Astrocyte of the cerebellum (primary cell): ENCODE measurements around the gene UBAC2.

Experiments used
- DNase-seq: peaks from one replicate; pipeline ENCODE4 v3.0.0-alpha.2; 2011; ENCODE audit warnings: low read depth
- H3K4me3 ChIP-seq: 2 replicates; pipeline ENCODE4 v1.5.1; 2011; ENCODE audit warnings: mild to moderate bottlenecking, low read depth, low read length, moderate library complexity
- CTCF ChIP-seq: IDR thresholded peaks from 2 replicates; pipeline ENCODE4 v1.5.1; 2012; ENCODE audit warnings: low read length, low read depth, moderate library complexity, mild to moderate bottlenecking; ENCODE audit errors: missing control alignments
- in situ Hi-C: cut with HindIII; loops from 2 replicates; pipeline ENCODE4 v1.10.0; 2017; ENCODE audit warnings: low sequenced_read_pairs

UBAC2 gene

GRCh38 chr13:99182439-99182838 lies 18.2 kb upstream of the UBAC2 start:
- in situ Hi-C loops: no loop called here
- no peak overlapping the region for H3K4me3 ChIP-seq
- DNase-seq: no peak
- TF ChIP-seq CTCF: no peak

- no peak for TF ChIP-seq CTCF
- DNase-seq: no peak
- H3K4me3 ChIP-seq: no peak overlapping the region
- in situ Hi-C loops: no loop called here
Observed at GRCh38 chr13:99185606-99186005, 15.0 kb upstream of the UBAC2 start.

GRCh38 chr13:99190147-99190985 lies 10.3 kb upstream of the UBAC2 start:
- no peak overlapping the region for H3K4me3 ChIP-seq
- no peak for TF ChIP-seq CTCF
- DNase-seq: no peak
- in situ Hi-C loops: no loop called here

- no peak for DNase-seq
- H3K4me3 ChIP-seq: no peak overlapping the region
- TF ChIP-seq CTCF: no peak
- in situ Hi-C loops: no loop called here
Observed at GRCh38 chr13:99191336-99191899, 9.2 kb upstream of the UBAC2 start.

- DNase-seq: no peak
- no peak for TF ChIP-seq CTCF
- in situ Hi-C loops: no loop called here
- H3K4me3 ChIP-seq: no peak overlapping the region
Observed at GRCh38 chr13:99191900-99192399, 8.7 kb upstream of the UBAC2 start.

- in situ Hi-C loops: no loop called here
- DNase-seq: no peak
- TF ChIP-seq CTCF: no peak
- H3K4me3 ChIP-seq: no peak overlapping the region
Observed at GRCh38 chr13:99192480-99192879, 8.2 kb upstream of the UBAC2 start.
